ENCODE data around the gene SLC35E3. TPM values are rescaled to one million over a fixed set of nuclear protein-coding genes. Genes with fewer than 3 reads are reported as not detected.

The SLC35E3 gene
- total and polyA plus RNA-seq, 2 of the 13 experiments (the other 11 are each of a cell fraction or from before 2014, with no cell fraction given): 13.0 to 22.1 TPM

DNA sequence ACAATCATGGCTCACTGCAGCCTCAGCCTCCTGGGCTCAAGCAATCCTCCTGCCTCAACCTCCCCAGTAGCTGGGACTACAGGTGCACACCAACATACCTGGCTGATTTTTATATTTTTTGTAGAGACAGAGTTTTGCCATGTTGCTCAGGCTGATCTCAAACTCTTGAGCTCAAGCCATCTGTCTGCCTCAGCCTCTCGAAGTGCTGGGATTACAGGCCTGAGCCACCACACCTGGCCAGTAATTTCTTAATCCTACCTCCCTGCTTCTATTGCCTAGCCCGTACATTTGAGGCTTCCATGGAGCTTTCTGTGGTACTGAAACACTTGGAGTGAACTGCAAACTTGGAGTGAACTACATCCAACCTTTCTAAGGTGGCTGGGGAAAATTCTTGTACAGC, 20.7 kb downstream of the SLC35E3 start:
- no peak overlapping the region for H3K4me2 ChIP-seq (ENCODE audit: low read depth, low read length)
- intact Hi-C loops (cut with micrococcal nuclease; ENCODE audit: unreplicated experiment) (no loop called here), in situ Hi-C loops (cut with HindIII; ENCODE audit: extremely low pct_ligation_motif_present, low pct_unique_long_range_greater_than_20kb) (no loop called here)
- ATAC-seq (no peak), FAIRE-seq (no peak), DNase-seq (ENCODE audit: low spot score) (no peak)
- TF ChIP-seq, protein P1, sequence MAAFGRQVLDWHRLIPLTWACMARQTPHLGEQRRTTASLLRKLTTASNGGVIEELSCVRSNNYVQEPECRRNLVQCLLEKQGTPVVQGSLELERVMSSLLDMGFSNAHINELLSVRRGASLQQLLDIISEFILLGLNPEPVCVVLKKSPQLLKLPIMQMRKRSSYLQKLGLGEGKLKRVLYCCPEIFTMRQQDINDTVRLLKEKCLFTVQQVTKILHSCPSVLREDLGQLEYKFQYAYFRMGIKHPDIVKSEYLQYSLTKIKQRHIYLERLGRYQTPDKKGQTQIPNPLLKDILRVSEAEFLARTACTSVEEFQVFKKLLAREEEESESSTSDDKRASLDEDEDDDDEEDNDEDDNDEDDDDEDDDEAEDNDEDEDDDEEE (CRISPR knock-in tag; IDR thresholded peaks at IDR 0.05): no peak
- TF ChIP-seq SOX5 (CRISPR knock-in tag; IDR thresholded peaks at IDR 0.05; ENCODE audit: borderline replicate concordance) (no peak), BRCA1 (CRISPR knock-in tag; IDR thresholded peaks at IDR 0.05) (no peak), ZNF383 (CRISPR knock-in tag; IDR thresholded peaks at IDR 0.05; ENCODE audit: borderline replicate concordance) (no peak), FOXM1 (CRISPR knock-in tag; IDR thresholded peaks at IDR 0.05) (no peak)
- ChIA-PET POLR2A (interaction anchor here (1.1 kb wide), 1 partner anchor 41 kb away, joined by 3 read pairs; the partner anchor contains the start of gene MDM2), CTCF (ENCODE audit: low intra/inter-chr PET ratio, low total read pairs) (no interaction called here)
- BruUV-seq (replicated peaks): no TSS peak
- no peak overlapping the region for H3K9ac ChIP-seq (ENCODE audit: insufficient read depth, low read depth, low read length)
- H3K4me1 ChIP-seq (ENCODE audit: insufficient read depth, low read length): peaks cover 7% of the 10 kb centered on the region
- peaks cover 5 to 27% of the 10 kb centered on the region in 2 experiments; a peak in 4 of 5 replicates for H3K36me3 ChIP-seq (replicated peaks in 1 of 2; ENCODE audit: control insufficient read depth in 1 of 2, insufficient read depth in 2 of 2, low read length in 2 of 2)
- H3K27me3 ChIP-seq (ENCODE audit: control insufficient read depth in 1 of 2, insufficient read depth in 2 of 2, low read length in 2 of 2): no peaks in the 10 kb centered on the region
- no peaks in the 10 kb centered on the region for H3K9me3 ChIP-seq (ENCODE audit: low read length)
- no peak overlapping the region for H3K4me3 ChIP-seq (replicated peaks in 1 of 3; ENCODE audit: insufficient read depth in 1 of 3, low read depth in 2 of 3, low read length in 3 of 3)
- no peak overlapping the region for H3K27ac ChIP-seq (ENCODE audit: extremely low read length, insufficient read depth, low read length)
- no peaks in the 10 kb centered on the region for H3K79me2 ChIP-seq (ENCODE audit: insufficient read depth, low read length)
- no peak overlapping the region for H2AFZ ChIP-seq (ENCODE audit: low read length)
- 100% methylated on average over 2 of the region's 2 CpGs for WGBS (ENCODE audit: low lambda C conversion rate)
- no peaks in the 10 kb centered on the region for H4K20me1 ChIP-seq (ENCODE audit: insufficient read depth, low read length)

GRCh38 chr12:68767191-68767590, 21.2 kb downstream of the SLC35E3 start:
- Histone ChIP-seq H3K4me2 (ENCODE audit: low read depth, low read length) (no peak overlapping the region), H3K36me3 (replicated peaks in 1 of 2; ENCODE audit: control insufficient read depth in 1 of 2, insufficient read depth in 2 of 2, low read length in 2 of 2) (peaks cover 5 to 27% of the 10 kb centered on the region in 2 experiments; a peak in 3 of 5 replicates), H2AFZ (ENCODE audit: low read length) (no peak overlapping the region), H3K4me3 (replicated peaks in 1 of 3; ENCODE audit: insufficient read depth in 1 of 3, low read depth in 2 of 3, low read length in 3 of 3) (no peak overlapping the region), H3K4me1 (ENCODE audit: insufficient read depth, low read length) (peaks cover 1% of the 10 kb centered on the region), H3K9me3 (ENCODE audit: low read length) (no peaks in the 10 kb centered on the region), H3K9ac (ENCODE audit: insufficient read depth, low read depth, low read length) (no peak overlapping the region), H3K27me3 (ENCODE audit: control insufficient read depth in 1 of 2, insufficient read depth in 2 of 2, low read length in 2 of 2) (no peaks in the 10 kb centered on the region), H4K20me1 (ENCODE audit: insufficient read depth, low read length) (no peaks in the 10 kb centered on the region), H3K27ac (ENCODE audit: extremely low read length, insufficient read depth, low read length) (no peak overlapping the region), H3K79me2 (ENCODE audit: insufficient read depth, low read length) (no peaks in the 10 kb centered on the region)
- DNase-seq (ENCODE audit: low spot score) (no peak), FAIRE-seq (no peak), ATAC-seq (no peak)
- intact Hi-C loops (cut with micrococcal nuclease; ENCODE audit: unreplicated experiment) (no loop called here), in situ Hi-C loops (cut with HindIII; ENCODE audit: extremely low pct_ligation_motif_present, low pct_unique_long_range_greater_than_20kb) (no loop called here)
- TF ChIP-seq, protein P2, sequence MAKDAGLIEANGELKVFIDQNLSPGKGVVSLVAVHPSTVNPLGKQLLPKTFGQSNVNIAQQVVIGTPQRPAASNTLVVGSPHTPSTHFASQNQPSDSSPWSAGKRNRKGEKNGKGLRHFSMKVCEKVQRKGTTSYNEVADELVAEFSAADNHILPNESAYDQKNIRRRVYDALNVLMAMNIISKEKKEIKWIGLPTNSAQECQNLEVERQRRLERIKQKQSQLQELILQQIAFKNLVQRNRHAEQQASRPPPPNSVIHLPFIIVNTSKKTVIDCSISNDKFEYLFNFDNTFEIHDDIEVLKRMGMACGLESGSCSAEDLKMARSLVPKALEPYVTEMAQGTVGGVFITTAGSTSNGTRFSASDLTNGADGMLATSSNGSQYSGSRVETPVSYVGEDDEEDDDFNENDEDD (CRISPR knock-in tag; IDR thresholded peaks at IDR 0.05; ENCODE audit: borderline replicate concordance): no peak
- TF ChIP-seq MAZ (IDR thresholded peaks at IDR 0.05; ENCODE audit: borderline replicate concordance, low read depth, low read length) (no peak), MAZ (CRISPR knock-in tag; IDR thresholded peaks at IDR 0.05; ENCODE audit: low read depth) (no peak), STAG1 (CRISPR knock-in tag; IDR thresholded peaks at IDR 0.05) (no peak), ZNF788 (CRISPR knock-in tag; IDR thresholded peaks at IDR 0.05; ENCODE audit: borderline replicate concordance) (no peak), ZSCAN9 (CRISPR knock-in tag; IDR thresholded peaks at IDR 0.05; ENCODE audit: borderline replicate concordance) (no peak), ZFP62 (CRISPR knock-in tag; IDR thresholded peaks at IDR 0.05) (no peak), KDM5A (IDR thresholded peaks at IDR 0.05; ENCODE audit: borderline replicate concordance, low read length) (no peak), ZNF747 (CRISPR knock-in tag; IDR thresholded peaks at IDR 0.05; ENCODE audit: borderline replicate concordance) (no peak), AGO1 (IDR thresholded peaks at IDR 0.05; ENCODE audit: low read depth, low read length, poor library complexity, severe bottlenecking) (no peak), ASH2L (IDR thresholded peaks at IDR 0.05; ENCODE audit: insufficient read length, low read depth, low read length) (no peak), PHF21A (CRISPR knock-in tag; IDR thresholded peaks at IDR 0.05) (no peak)
- CTCF ChIA-PET (ENCODE audit: low intra/inter-chr PET ratio, low total read pairs): no interaction called here
- WGBS (ENCODE audit: low lambda C conversion rate): 96% methylated on average over 7 of the region's 7 CpGs
- POLR2A ChIA-PET: no interaction called here
- BruUV-seq (replicated peaks): no TSS peak

Measured in HepG2 (cell line).